Measurements from ENCODE around the gene PKN3. TPM values are rescaled to one million over a fixed set of nuclear protein-coding genes. Genes with fewer than 3 reads are reported as not detected.

PKN3 gene
- total and polyA plus RNA-seq, 2 of the 13 experiments (the other 11 are each of a cell fraction or from before 2014, with no cell fraction given), result 10.5 to 13.2 TPM

GRCh38 chr9:128723866-128724743, 21.8 kb downstream of the PKN3 start, which contains the start of gene ZDHHC12 (continued):
- TF ChIP-seq E2F5 (CRISPR knock-in tag; conservative IDR thresholded peaks at IDR 0.05) (no peak; the same call in 1 of the 2 replicates), ZFP90 (CRISPR knock-in tag; IDR thresholded peaks at IDR 0.05; ENCODE audit: borderline replicate concordance) (peak; percentile 80; the same call in 1 of the 2 replicates), WIZ (CRISPR knock-in tag; IDR thresholded peaks at IDR 0.05) (no peak), PBX3 (CRISPR knock-in tag; IDR thresholded peaks at IDR 0.05; ENCODE audit: borderline replicate concordance) (no peak), SCMH1 (CRISPR knock-in tag; IDR thresholded peaks at IDR 0.05; ENCODE audit: borderline replicate concordance) (no peak), ZHX2 (IDR thresholded peaks at IDR 0.05; ENCODE audit: low read depth) (no peak), ZHX2 (CRISPR knock-in tag; IDR thresholded peaks at IDR 0.05; ENCODE audit: borderline replicate concordance) (no peak), DZIP1 (CRISPR knock-in tag; IDR thresholded peaks at IDR 0.05) (0 out of 2 replicates have a peak, but pooled peaks have one; percentile 5), ZNF570 (CRISPR knock-in tag; IDR thresholded peaks at IDR 0.05; ENCODE audit: borderline replicate concordance) (no peak), HOXD1 (CRISPR knock-in tag; IDR thresholded peaks at IDR 0.05) (no peak), PHF20 (CRISPR knock-in tag; IDR thresholded peaks at IDR 0.05) (peak; percentile 88), IRF2 (CRISPR knock-in tag; IDR thresholded peaks at IDR 0.05) (peak; percentile 25; the same call in 1 of the 2 replicates), SPEN (CRISPR knock-in tag; IDR thresholded peaks at IDR 0.05; ENCODE audit: low read depth) (peak; percentile 62)
